ENCODE results near the gene ST3GAL5.

- TF ChIP-seq, protein P1, sequence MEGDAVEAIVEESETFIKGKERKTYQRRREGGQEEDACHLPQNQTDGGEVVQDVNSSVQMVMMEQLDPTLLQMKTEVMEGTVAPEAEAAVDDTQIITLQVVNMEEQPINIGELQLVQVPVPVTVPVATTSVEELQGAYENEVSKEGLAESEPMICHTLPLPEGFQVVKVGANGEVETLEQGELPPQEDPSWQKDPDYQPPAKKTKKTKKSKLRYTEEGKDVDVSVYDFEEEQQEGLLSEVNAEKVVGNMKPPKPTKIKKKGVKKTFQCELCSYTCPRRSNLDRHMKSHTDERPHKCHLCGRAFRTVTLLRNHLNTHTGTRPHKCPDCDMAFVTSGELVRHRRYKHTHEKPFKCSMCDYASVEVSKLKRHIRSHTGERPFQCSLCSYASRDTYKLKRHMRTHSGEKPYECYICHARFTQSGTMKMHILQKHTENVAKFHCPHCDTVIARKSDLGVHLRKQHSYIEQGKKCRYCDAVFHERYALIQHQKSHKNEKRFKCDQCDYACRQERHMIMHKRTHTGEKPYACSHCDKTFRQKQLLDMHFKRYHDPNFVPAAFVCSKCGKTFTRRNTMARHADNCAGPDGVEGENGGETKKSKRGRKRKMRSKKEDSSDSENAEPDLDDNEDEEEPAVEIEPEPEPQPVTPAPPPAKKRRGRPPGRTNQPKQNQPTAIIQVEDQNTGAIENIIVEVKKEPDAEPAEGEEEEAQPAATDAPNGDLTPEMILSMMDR (IDR thresholded peaks at IDR 0.05), result no peak
- TF ChIP-seq EZH2 (IDR thresholded peaks at IDR 0.05) (no peak), EZH2phosphoT487 (IDR thresholded peaks at IDR 0.05) (no peak)
Observed at GRCh38 chr2:85911097-85911496, 22.3 kb upstream of the ST3GAL5 start.

Measured in neural progenitor cell (in vitro differentiated cells).